Epithelial cell of esophagus (primary cell): Measurements from ENCODE around the gene FAM124A.

Experiments used
- DNase-seq: peaks from one replicate; pipeline ENCODE4 v3.0.0; 2010; ENCODE audit warnings: low read depth
- H3K4me3 ChIP-seq: 2 replicates; pipeline ENCODE4 v1.5.1; 2011; ENCODE audit warnings: mild to moderate bottlenecking, low read length, control low read depth
- CTCF ChIP-seq: IDR thresholded peaks from 2 replicates; pipeline ENCODE4 v1.5.1; 2011; ENCODE audit warnings: low read depth, mild to moderate bottlenecking, low read length, control low read depth, inconsistent platforms; ENCODE audit not compliant: insufficient read depth; ENCODE audit errors: missing control alignments

The FAM124A gene

GRCh38 chr13:51255556-51255955, 33.4 kb downstream of the FAM124A start:
- no peak for DNase-seq
- no peak overlapping the region for H3K4me3 ChIP-seq
- no peak for TF ChIP-seq CTCF

- DNase-seq: no peak
- no peak for TF ChIP-seq CTCF
- no peak overlapping the region for H3K4me3 ChIP-seq
Observed at GRCh38 chr13:51257187-51257586, 35.0 kb downstream of the FAM124A start.

- no peak for DNase-seq
- H3K4me3 ChIP-seq: no peak overlapping the region
- TF ChIP-seq CTCF: no peak
Observed at GRCh38 chr13:51258612-51259548, 36.7 kb downstream of the FAM124A start.

GRCh38 chr13:51260154-51260553, 38.0 kb downstream of the FAM124A start:
- TF ChIP-seq CTCF: no peak
- no peak overlapping the region for H3K4me3 ChIP-seq
- DNase-seq: no peak

GRCh38 chr13:51261610-51262249, 39.5 kb downstream of the FAM124A start:
- H3K4me3 ChIP-seq: no peak overlapping the region
- DNase-seq: no peak
- no peak for TF ChIP-seq CTCF

GRCh38 chr13:51262501-51263211, 40.5 kb downstream of the FAM124A start:
- peak; percentile 7 for TF ChIP-seq CTCF
- no peak overlapping the region for H3K4me3 ChIP-seq
- DNase-seq: no peak
